ENCODE results near the gene IZUMO4.

Gene IZUMO4

GRCh38 chr19:2054763-2055162 lies 42.0 kb upstream of the IZUMO4 start:
- TF ChIP-seq CTCF (IDR thresholded peaks at IDR 0.05; ENCODE audit: unreplicated experiment in 3 of 3), result no peak
- Mint-ChIP-seq H3K36me3 (ENCODE audit: low read depth) (no peaks in the 10 kb centered on the region), H3K4me3 (peak overlapping the region in 1 of 3 experiments; percentile 30), H3K27ac (peak overlapping the region in 1 of 3 experiments; percentile 91), H3K4me1 (peaks cover 12% of the 10 kb centered on the region), H3K27me3 (ENCODE audit: low read depth) (no peaks in the 10 kb centered on the region), H3K9me3 (no peaks in the 10 kb centered on the region)

GRCh38 chr19:2055931-2056836 lies 40.5 kb upstream of the IZUMO4 start:
- Mint-ChIP-seq H3K27me3 (ENCODE audit: low read depth) (no peaks in the 10 kb centered on the region), H3K4me1 (peaks cover 21% of the 10 kb centered on the region), H3K27ac (peak overlapping the region; percentile 86 to 97 (median 91)), H3K4me3 (peak overlapping the region; percentile 44 to 67 (median 53)), H3K36me3 (ENCODE audit: low read depth) (no peaks in the 10 kb centered on the region), H3K9me3 (no peaks in the 10 kb centered on the region)
- TF ChIP-seq CTCF (IDR thresholded peaks at IDR 0.05; ENCODE audit: unreplicated experiment in 3 of 3), result no peak

GRCh38 chr19:2056837-2057192 lies 39.9 kb upstream of the IZUMO4 start:
- H3K4me3 Mint-ChIP-seq, result peak overlapping the region in 2 of 3 experiments; percentile 6 to 47
- peaks cover 26% of the 10 kb centered on the region for H3K4me1 Mint-ChIP-seq
- H3K9me3 Mint-ChIP-seq, result no peaks in the 10 kb centered on the region
- no peaks in the 10 kb centered on the region for H3K27me3 Mint-ChIP-seq (ENCODE audit: low read depth)
- no peaks in the 10 kb centered on the region for H3K36me3 Mint-ChIP-seq (ENCODE audit: low read depth)
- H3K27ac Mint-ChIP-seq, result peak overlapping the region; percentile 86 to 91 (median 88)
- no peak for TF ChIP-seq CTCF (IDR thresholded peaks at IDR 0.05; ENCODE audit: unreplicated experiment in 3 of 3)

- Mint-ChIP-seq H3K36me3 (ENCODE audit: low read depth) (no peaks in the 10 kb centered on the region), H3K4me3 (no peak overlapping the region), H3K27ac (peak overlapping the region; percentile 89 to 100 (median 99)), H3K4me1 (peaks cover 31% of the 10 kb centered on the region), H3K9me3 (no peaks in the 10 kb centered on the region), H3K27me3 (ENCODE audit: low read depth) (no peaks in the 10 kb centered on the region)
- no peak for TF ChIP-seq CTCF (IDR thresholded peaks at IDR 0.05; ENCODE audit: unreplicated experiment in 3 of 3)
These were observed 38.9 kb upstream of the IZUMO4 start for GRCh38 chr19:2057484-2058469.

- no peaks in the 10 kb centered on the region for H3K27me3 Mint-ChIP-seq (ENCODE audit: low read depth)
These were observed 37.9 kb upstream of the IZUMO4 start for GRCh38 chr19:2058570-2059421.

More at GRCh38 chr19:2058570-2059421, 37.9 kb upstream of the IZUMO4 start:
- H3K4me3 Mint-ChIP-seq, result peak overlapping the region; percentile 63 to 71 (median 65)
- peak overlapping the region; percentile 96 to 100 (median 99) for H3K27ac Mint-ChIP-seq
- no peaks in the 10 kb centered on the region for H3K36me3 Mint-ChIP-seq (ENCODE audit: low read depth)
- TF ChIP-seq CTCF (IDR thresholded peaks at IDR 0.05; ENCODE audit: unreplicated experiment in 3 of 3), result no peak
- peaks cover 32% of the 10 kb centered on the region for H3K4me1 Mint-ChIP-seq
- H3K9me3 Mint-ChIP-seq, result no peaks in the 10 kb centered on the region
